ENCODE measurements around the gene AXIN1. TPM values are rescaled to one million over a fixed set of nuclear protein-coding genes. Genes with fewer than 3 reads are reported as not detected.
"Not testable (repeated sequence)": the region's sequence is repeated elsewhere in the genome, so short reads cannot be mapped to it uniquely, and the experiment has no call there.

Gene AXIN1
- total RNA-seq, 1 experiment from 2014 or later, result 52.4 TPM

DNA sequence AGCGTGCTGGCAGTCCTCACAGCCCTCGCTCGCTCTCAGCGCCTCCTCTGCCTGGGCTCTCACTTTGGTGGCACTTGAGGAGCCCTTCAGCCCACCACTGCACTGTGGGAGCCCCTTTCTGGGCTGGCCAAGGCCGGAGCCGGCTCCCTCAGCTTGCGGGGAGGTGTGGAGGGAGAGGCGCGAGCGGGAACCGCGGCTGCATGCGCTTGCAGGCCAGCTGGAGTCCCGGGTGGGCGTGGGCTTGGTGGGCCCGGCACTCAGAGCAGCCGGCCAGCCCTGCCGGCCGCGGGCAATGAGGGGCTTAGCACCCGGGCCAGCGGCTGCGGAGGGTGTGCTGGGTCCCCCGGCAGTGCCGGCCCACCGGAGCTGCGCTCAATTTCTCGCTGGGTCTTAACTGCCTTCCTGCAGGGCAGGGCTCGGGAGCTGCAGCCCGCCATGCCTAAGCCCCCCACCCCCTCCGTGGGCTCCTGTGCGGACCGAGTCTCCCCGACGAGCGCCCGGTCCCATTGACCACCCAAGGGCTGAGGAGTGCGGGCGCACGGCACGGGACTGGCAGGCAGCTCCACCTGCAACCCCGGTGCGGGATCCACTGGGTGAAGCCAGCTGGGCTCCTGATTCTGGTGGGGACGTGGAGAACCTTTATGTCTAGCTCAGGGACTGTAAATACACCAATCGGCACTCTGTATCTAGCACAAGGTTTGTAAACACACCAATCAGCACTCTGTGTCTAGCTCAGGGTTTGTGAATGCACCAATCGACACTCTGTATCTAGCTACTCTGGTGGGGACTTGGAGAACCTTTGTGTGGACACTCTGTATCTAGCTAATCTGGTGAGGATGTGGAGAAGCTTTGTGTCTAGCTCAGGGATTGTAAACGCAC lies 11.2 kb downstream of the AXIN1 start:
- H3K4me3 ChIP-seq (ENCODE audit: insufficient read depth, low read depth, low read length); H3K27me3 ChIP-seq (ENCODE audit: control insufficient read depth, insufficient read depth, low read length); H3K36me3 ChIP-seq (replicated peaks; ENCODE audit: control insufficient read depth, insufficient read depth, low read length); DNase-seq: not testable (repeated sequence)

GRCh38 chr16:340370-341091 lies 12.0 kb downstream of the AXIN1 start:
- H3K36me3 ChIP-seq (replicated peaks; ENCODE audit: control insufficient read depth, insufficient read depth, low read length), result peaks cover 2% of the 10 kb centered on the region
- H3K27me3 ChIP-seq (ENCODE audit: control insufficient read depth, insufficient read depth, low read length), result no peaks in the 10 kb centered on the region
- H3K4me3 ChIP-seq (ENCODE audit: insufficient read depth, low read depth, low read length), result no peak overlapping the region
- DNase-seq, result peak; percentile 61

- no peaks in the 10 kb centered on the region for H3K36me3 ChIP-seq (replicated peaks; ENCODE audit: control insufficient read depth, insufficient read depth, low read length)
- no peak overlapping the region for H3K4me3 ChIP-seq (ENCODE audit: insufficient read depth, low read depth, low read length)
- no peak for DNase-seq
- no peaks in the 10 kb centered on the region for H3K27me3 ChIP-seq (ENCODE audit: control insufficient read depth, insufficient read depth, low read length)
These were observed 12.8 kb downstream of the AXIN1 start for GRCh38 chr16:339680-340079.

DNA sequence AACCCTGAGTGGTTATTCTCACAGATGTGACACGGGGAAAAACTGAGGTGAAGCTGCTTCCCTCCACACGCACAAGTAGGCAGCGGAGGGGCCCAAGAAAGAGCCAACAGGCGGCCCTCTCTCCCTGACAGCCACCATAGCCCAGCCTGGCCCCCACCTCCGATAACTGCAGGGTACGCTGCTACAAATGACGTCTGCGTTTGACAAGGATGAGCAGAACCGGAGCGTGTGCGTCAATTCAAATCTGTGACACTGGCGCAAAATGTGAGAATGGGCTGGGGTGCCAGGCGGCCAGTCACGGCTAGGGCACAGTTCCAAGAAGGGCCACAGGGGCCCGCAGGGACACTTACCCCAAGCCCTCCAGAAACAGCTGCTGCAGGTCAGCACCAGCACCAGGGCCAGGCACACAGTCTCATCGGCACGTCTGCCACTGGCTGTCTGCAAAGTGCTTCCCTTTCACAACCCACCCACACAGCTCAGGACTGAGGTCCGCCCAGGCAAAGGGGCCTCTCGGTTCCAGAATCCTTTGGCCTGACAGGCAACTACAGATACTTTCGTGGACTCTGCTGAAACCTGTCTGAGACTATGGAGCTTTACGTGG lies 14.4 kb downstream of the AXIN1 start:
- H3K36me3 ChIP-seq (replicated peaks; ENCODE audit: control insufficient read depth, insufficient read depth, low read length), result no peaks in the 10 kb centered on the region
- H3K27me3 ChIP-seq (ENCODE audit: control insufficient read depth, insufficient read depth, low read length), result no peaks in the 10 kb centered on the region
- no peak for DNase-seq
- H3K4me3 ChIP-seq (ENCODE audit: insufficient read depth, low read depth, low read length), result no peak overlapping the region

DNA sequence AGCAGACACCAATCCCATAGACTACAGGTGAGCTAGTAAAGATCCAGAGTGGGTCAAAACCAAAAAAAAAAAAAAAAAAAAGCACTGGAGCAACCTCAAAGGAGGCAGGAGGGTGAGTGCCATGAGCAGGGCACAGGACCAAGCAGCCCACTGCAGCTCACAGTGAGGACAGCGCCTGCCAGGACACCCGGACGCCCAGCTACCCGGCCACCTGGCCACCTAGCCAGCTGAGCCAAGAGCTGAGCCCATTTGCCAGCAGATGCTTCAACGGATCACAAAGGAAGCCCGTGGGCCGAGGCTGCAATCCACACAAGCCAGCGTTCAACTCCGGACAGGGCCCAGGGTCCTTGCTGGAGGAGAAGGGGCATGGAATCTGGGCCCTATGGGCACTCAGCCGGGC lies 15.1 kb downstream of the AXIN1 start:
- Histone ChIP-seq H3K27me3 (ENCODE audit: control insufficient read depth, insufficient read depth, low read length) (no peaks in the 10 kb centered on the region), H3K36me3 (replicated peaks; ENCODE audit: control insufficient read depth, insufficient read depth, low read length) (no peaks in the 10 kb centered on the region), H3K4me3 (ENCODE audit: insufficient read depth, low read depth, low read length) (no peak overlapping the region)
- peak; percentile 65 for DNase-seq

DNA sequence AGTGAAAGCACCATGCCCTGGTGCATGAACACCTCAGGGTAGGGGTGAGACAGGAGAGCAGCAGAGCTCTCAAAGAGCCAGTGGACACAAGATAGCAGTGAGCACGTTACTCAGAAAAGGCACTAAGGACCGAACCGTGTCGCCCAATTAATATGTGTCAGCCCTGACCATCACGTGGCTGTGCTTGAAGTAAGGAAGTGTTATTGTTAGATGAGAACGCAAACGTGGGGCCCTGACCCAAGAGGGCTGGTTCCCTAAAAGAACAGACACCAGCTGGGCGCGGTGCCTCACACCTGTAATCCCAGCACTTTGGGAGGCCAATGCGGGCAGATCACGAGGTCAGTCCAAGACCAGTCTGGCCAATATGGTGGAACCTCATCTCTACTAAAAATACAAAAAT lies 16.3 kb downstream of the AXIN1 start:
- H3K36me3 ChIP-seq (replicated peaks; ENCODE audit: control insufficient read depth, insufficient read depth, low read length), result no peaks in the 10 kb centered on the region
- no peak overlapping the region for H3K4me3 ChIP-seq (ENCODE audit: insufficient read depth, low read depth, low read length)
- H3K27me3 ChIP-seq (ENCODE audit: control insufficient read depth, insufficient read depth, low read length), result no peaks in the 10 kb centered on the region
- no peak for DNase-seq

DNA sequence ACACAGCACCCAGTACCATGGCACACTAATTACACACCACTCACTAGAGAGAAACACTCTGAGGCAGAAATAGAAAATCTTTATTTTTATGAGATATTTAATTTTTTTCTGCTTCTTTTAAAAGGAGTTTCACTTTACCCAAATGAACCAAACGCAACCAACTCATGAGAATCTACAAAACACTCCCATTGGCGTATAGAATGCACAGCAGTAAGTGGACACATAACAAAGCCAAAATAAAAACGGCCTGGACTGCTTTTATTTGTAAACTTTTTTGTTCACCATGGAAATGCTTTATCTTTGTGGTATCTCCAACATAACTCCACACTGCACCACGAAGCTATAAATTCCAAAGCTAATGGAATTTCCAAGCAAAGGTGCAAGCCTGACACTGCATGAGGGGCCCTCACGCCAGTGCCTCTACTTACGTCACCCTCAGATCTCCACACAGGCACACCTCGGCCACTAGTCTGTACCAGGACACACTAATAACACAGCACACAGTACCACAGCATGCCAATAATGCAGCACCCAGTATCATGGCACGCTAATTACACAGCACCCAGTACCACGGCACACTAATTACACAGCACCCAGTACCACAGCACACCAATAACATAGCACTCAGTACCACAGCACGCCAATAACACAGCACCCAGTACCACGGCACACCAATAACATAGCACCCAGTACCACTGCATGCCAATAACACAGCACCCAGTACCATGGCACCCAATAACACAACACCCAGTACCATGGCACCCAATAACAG lies 17.5 kb downstream of the AXIN1 start:
- not testable (repeated sequence) for H3K36me3 ChIP-seq (replicated peaks; ENCODE audit: control insufficient read depth, insufficient read depth, low read length); H3K27me3 ChIP-seq (ENCODE audit: control insufficient read depth, insufficient read depth, low read length); H3K4me3 ChIP-seq (ENCODE audit: insufficient read depth, low read depth, low read length); DNase-seq

DNA sequence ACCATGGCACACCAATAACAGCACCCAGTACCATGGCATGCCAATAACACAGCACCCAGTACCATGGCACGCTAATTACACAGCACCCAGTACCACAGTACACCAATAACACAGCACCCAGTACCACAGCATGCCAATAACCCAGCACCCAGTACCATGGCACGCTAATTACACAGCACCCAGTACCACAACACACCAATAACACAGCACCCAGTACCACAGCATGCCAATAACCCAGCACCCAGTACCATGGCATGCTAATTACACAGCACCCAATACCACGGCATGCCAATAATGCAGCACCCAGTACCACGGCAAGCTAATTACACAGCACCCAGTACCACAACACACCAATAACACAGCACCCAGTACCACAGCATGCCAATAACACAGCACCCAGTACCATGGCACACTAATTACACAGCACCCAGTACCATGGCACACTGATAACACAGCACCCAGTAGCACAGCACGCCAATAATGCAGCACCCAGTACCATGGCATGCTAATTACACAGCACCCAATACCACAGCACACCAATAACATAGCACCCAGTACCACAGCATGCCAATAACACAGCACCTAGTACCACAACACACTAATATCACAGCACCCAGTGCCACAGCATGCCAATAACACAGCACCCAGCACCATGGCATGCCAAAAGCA lies 18.2 kb downstream of the AXIN1 start:
- not testable (repeated sequence) for H3K4me3 ChIP-seq (ENCODE audit: insufficient read depth, low read depth, low read length); H3K27me3 ChIP-seq (ENCODE audit: control insufficient read depth, insufficient read depth, low read length); DNase-seq; H3K36me3 ChIP-seq (replicated peaks; ENCODE audit: control insufficient read depth, insufficient read depth, low read length)

GRCh38 chr16:333406-334094 lies 19.0 kb downstream of the AXIN1 start:
- no peaks in the 10 kb centered on the region for H3K36me3 ChIP-seq (replicated peaks; ENCODE audit: control insufficient read depth, insufficient read depth, low read length)
- no peak overlapping the region for H3K4me3 ChIP-seq (ENCODE audit: insufficient read depth, low read depth, low read length)
- no peaks in the 10 kb centered on the region for H3K27me3 ChIP-seq (ENCODE audit: control insufficient read depth, insufficient read depth, low read length)
- no peak for DNase-seq

GRCh38 chr16:331181-331814 lies 21.2 kb downstream of the AXIN1 start:
- DNase-seq, result peak; percentile 40
- not testable (repeated sequence) for H3K36me3 ChIP-seq (replicated peaks; ENCODE audit: control insufficient read depth, insufficient read depth, low read length); H3K4me3 ChIP-seq (ENCODE audit: insufficient read depth, low read depth, low read length); H3K27me3 ChIP-seq (ENCODE audit: control insufficient read depth, insufficient read depth, low read length)

DNA sequence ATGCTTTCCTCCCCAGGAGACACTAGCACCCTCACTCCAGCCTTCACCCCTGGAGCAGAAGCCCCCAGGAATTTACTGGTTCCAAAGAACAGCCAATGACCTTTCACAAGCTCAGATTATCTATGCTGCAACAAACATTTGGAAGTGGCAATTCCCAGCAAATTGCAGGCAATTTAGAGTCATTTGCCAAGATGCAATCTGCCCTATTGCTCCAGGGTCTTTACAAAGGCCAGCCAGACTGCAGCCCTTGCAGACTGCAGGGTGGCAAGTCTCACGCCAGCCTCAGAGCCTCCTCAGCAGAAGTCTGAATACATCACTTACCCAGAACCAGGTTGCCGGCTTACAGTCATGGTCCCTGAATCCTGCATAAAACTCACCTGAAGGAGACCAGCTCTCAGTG lies 21.8 kb downstream of the AXIN1 start:
- Histone ChIP-seq H3K27me3 (ENCODE audit: control insufficient read depth, insufficient read depth, low read length) (no peaks in the 10 kb centered on the region), H3K36me3 (replicated peaks; ENCODE audit: control insufficient read depth, insufficient read depth, low read length) (no peaks in the 10 kb centered on the region), H3K4me3 (ENCODE audit: insufficient read depth, low read depth, low read length) (no peak overlapping the region)
- peak; percentile 42 for DNase-seq

DNA sequence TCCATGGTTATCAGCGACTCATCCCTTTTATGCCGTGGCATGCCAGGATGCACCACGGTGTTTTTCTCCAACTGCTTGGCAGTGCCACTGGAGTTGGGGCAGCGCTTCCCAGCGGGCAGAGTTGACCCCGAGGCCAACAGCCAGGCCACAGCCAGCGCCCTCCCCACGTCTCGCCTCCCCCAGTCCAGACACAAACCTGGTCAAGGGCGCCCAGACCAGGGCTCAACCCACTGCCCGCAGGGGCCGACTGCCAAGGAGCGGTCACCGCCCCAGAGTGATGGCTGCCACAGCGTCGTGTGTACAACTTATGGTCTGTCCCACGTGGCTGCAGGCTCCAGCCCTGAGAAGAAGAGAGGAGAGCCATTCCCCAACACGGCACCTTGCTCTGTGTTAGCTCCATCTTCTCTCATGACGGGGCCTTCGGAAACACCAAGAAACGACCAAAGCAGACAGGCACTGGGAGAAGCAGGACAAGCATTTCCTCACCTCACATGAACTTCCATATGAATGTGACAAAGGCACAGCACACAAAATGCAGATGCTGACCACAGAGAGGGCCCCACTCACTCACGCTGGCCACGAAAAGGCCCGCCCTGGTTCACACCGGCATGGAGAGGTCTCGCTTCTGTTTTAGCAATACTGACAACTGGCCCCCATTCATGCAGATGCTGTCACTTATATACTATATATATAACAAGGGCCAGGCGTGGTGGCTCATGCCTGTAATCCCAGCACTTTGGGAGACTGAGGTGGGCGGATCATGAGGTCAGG lies 27.0 kb downstream of the AXIN1 start:
- Histone ChIP-seq H3K27me3 (ENCODE audit: control insufficient read depth, insufficient read depth, low read length) (no peaks in the 10 kb centered on the region), H3K4me3 (ENCODE audit: insufficient read depth, low read depth, low read length) (no peak overlapping the region), H3K36me3 (replicated peaks; ENCODE audit: control insufficient read depth, insufficient read depth, low read length) (no peaks in the 10 kb centered on the region; the same call in 1 of the 2 replicates)
- DNase-seq, result peak; percentile 56

All from H7 (cell line).